NCI-H1105 (cell line): ENCODE results near the gene KRTAP5-2.
A peak's percentile ranks its signal among the peaks of the same experiment; 100 is the strongest.
"Not testable (repeated sequence)": the region's sequence is repeated elsewhere in the genome, so short reads cannot be mapped to it uniquely, and the experiment has no call there.

Experiments
- DNase-seq: peaks from one replicate; lab custom pipeline; 2025; lab: John Stamatoyannopoulos, UW

KRTAP5-2 gene

GRCh38 chr11:1589996-1590395, 8.1 kb downstream of the KRTAP5-2 start:
- DNase-seq: no peak

- DNase-seq: not testable (repeated sequence)
Measured at GRCh38 chr11:1589191-1589963, 8.7 kb downstream of the KRTAP5-2 start.

- DNase-seq: no peak
Measured at GRCh38 chr11:1586699-1587098, 11.4 kb downstream of the KRTAP5-2 start.

GRCh38 chr11:1584661-1585370, 13.3 kb downstream of the KRTAP5-2 start, which contains the start of gene KRTAP5-1:
Gene KRTAP5-1, minus strand, starts transcription at chr11:1585283. Its CDS starts 34 bp downstream, at chr11:1585249.
- DNase-seq: not testable (repeated sequence)

GRCh38 chr11:1582909-1583308, 15.2 kb downstream of the KRTAP5-2 start:
- DNase-seq: not testable (repeated sequence)

- no peak for DNase-seq
Measured at GRCh38 chr11:1581976-1582375, 16.1 kb downstream of the KRTAP5-2 start.

GRCh38 chr11:1576825-1577224, 21.3 kb downstream of the KRTAP5-2 start:
- DNase-seq: no peak

GRCh38 chr11:1575756-1576155, 22.3 kb downstream of the KRTAP5-2 start:
- DNase-seq: not testable (repeated sequence)

GRCh38 chr11:1574933-1575242, 23.2 kb downstream of the KRTAP5-2 start:
- DNase-seq: no peak

GRCh38 chr11:1574238-1574932, 23.7 kb downstream of the KRTAP5-2 start:
- peak; percentile 75 for DNase-seq

GRCh38 chr11:1573903-1574237, 24.2 kb downstream of the KRTAP5-2 start:
- DNase-seq: peak; percentile 75

- peak; percentile 19 for DNase-seq
Measured at GRCh38 chr11:1573077-1573902, 24.8 kb downstream of the KRTAP5-2 start.

GRCh38 chr11:1572197-1573076, 25.7 kb downstream of the KRTAP5-2 start, which contains the start of gene DUSP8:
Gene DUSP8, minus strand, starts transcription at chr11:1572271. Its CDS starts 6,445 bp downstream, at chr11:1565826.
- DNase-seq: peak; percentile 79

- no peak for DNase-seq
Measured at GRCh38 chr11:1571760-1572196, 26.3 kb downstream of the KRTAP5-2 start.

GRCh38 chr11:1570896-1571759, 27.0 kb downstream of the KRTAP5-2 start:
- DNase-seq: no peak

GRCh38 chr11:1570531-1570895, 27.6 kb downstream of the KRTAP5-2 start:
- DNase-seq: no peak

- no peak for DNase-seq
Measured at GRCh38 chr11:1570001-1570453, 28.1 kb downstream of the KRTAP5-2 start.

- DNase-seq: no peak
Measured at GRCh38 chr11:1569251-1569780, 28.8 kb downstream of the KRTAP5-2 start.

GRCh38 chr11:1568441-1568911, 29.6 kb downstream of the KRTAP5-2 start:
- DNase-seq: peak; percentile 88
